Tibial nerve (tissue), 4 donors: Measurements from ENCODE around the gene COL4A1. TPM values are rescaled to one million over a fixed set of nuclear protein-coding genes. Genes with fewer than 3 reads are reported as not detected.

ENCODE experiments used
- DNase-seq, 2 donors: peaks; one replicate each; pipeline ENCODE4 v3.0.0-alpha.2; 2019; ENCODE audit warnings: low spot score in 2 of 2
- H3K27ac ChIP-seq, 4 donors: fragments of 200-600 bp; sonication (generic) in 3 of 4; one replicate each; pipeline ENCODE4 v1.5.1; 2017 to 2019; ENCODE audit warnings: mild to moderate bottlenecking in 1 of 4
- H3K27me3 ChIP-seq, 2 donors: fragments of 200-600 bp; sonication (generic) in 1 of 2; one replicate each; pipeline versions ENCODE4 v1.5.1 to v1.6.0; 2017 to 2019
- H3K36me3 ChIP-seq, 3 donors: fragments of 200-600 bp; sonication (generic); one replicate each; pipeline ENCODE4 v1.5.1; 2018 to 2019
- H3K4me1 ChIP-seq, 4 donors: fragments of 200-600 bp; sonication (generic) in 3 of 4; one replicate each; pipeline ENCODE4 v1.5.1; 2017 to 2019
- H3K4me3 ChIP-seq, 4 donors: fragments of 200-600 bp; sonication (generic) in 3 of 4; one replicate each; pipeline ENCODE4 v1.5.1; 2017 to 2019; ENCODE audit warnings: mild to moderate bottlenecking in 1 of 4, moderate library complexity in 1 of 4
- H3K9me3 ChIP-seq, 4 donors: fragments of 200-600 bp; sonication (generic) in 3 of 4; one replicate each; pipeline ENCODE4 v1.5.1; 2017 to 2019
- CTCF ChIP-seq, 5 experiments: fragments of 200-600 bp in 3 of 5; fragments of 450-650 bp in 2 of 5; sonication (generic) in 3 of 5; IDR thresholded peaks; one replicate each; pipeline ENCODE4 v1.5.1; 2016 to 2019; ENCODE audit warnings: antibody characterized with exemption in 5 of 5, mild to moderate bottlenecking in 3 of 5, moderate library complexity in 2 of 5
- EP300 ChIP-seq, 2 donors: sonication (generic); formaldehyde crosslinking; IDR thresholded peaks; one replicate each; pipeline ENCODE4 v1.6.1; 2017; ENCODE audit warnings: antibody characterized with exemption in 2 of 2, mild to moderate bottlenecking in 1 of 2
- POLR2A ChIP-seq, 2 donors: fragments of 450-650 bp; IDR thresholded peaks; one replicate each; pipeline ENCODE4 v1.6.1; 2017; ENCODE audit warnings: antibody characterized with exemption in 2 of 2, mild to moderate bottlenecking in 2 of 2, moderate library complexity in 2 of 2
- WGBS, 2 donors: methylation state at CpG; one replicate each; pipeline ENCODE4 v1.1.5; 2018; 5-methylcytosine and 5-hydroxymethylcytosine counted together
- total RNA-seq, 4 donors: library from RNA; depleted of rRNA; stranded (reverse); fragments of >200 nt; gene quantifications; one replicate each; pipeline ENCODE4 v1.1.0, GENCODE V29; 2016

COL4A1 gene
- total RNA-seq, 4 donors from 2014 or later: 385 to 583 (median 526) TPM

- Histone ChIP-seq H3K9me3 (no peaks in the 10 kb centered on the region), H3K36me3 (peaks cover 0 to 95% (median 3%) of the 10 kb centered on the region in 3 donors), H3K4me3 (no peak overlapping the region), H3K4me1 (peaks cover 0 to 10% (median 2%) of the 10 kb centered on the region in 4 donors), H3K27me3 (no peaks in the 10 kb centered on the region), H3K27ac (no peak overlapping the region)
- 72 to 85% methylated on average over 7 of the region's 7 CpGs for WGBS, 2 donors
- no peak for TF ChIP-seq POLR2A (IDR thresholded peaks at IDR 0.05)
- no peak for TF ChIP-seq CTCF (IDR thresholded peaks at IDR 0.05)
- no peak for TF ChIP-seq EP300 (IDR thresholded peaks at IDR 0.05)
- DNase-seq: no peak
Observed at GRCh38 chr13:110154410-110154933, 152.5 kb downstream of the COL4A1 start.

GRCh38 chr13:110152351-110152750 is 154.6 kb downstream of the COL4A1 start:
- TF ChIP-seq CTCF (IDR thresholded peaks at IDR 0.05) (no peak), EP300 (IDR thresholded peaks at IDR 0.05) (no peak), POLR2A (IDR thresholded peaks at IDR 0.05) (no peak)
- DNase-seq: no peak
- H3K4me1 ChIP-seq: peaks cover 0 to 4% (median 0%) of the 10 kb centered on the region in 4 donors
- 90 to 95% methylated on average over 17 of the region's 17 CpGs for WGBS, 2 donors
- no peak overlapping the region for H3K27ac ChIP-seq
- no peaks in the 10 kb centered on the region for H3K9me3 ChIP-seq
- peaks cover 0 to 94% (median 0%) of the 10 kb centered on the region in 3 donors for H3K36me3 ChIP-seq
- no peak overlapping the region for H3K4me3 ChIP-seq
- H3K27me3 ChIP-seq: no peaks in the 10 kb centered on the region

GRCh38 chr13:110151462-110151861 is 155.5 kb downstream of the COL4A1 start:
- TF ChIP-seq EP300 (IDR thresholded peaks at IDR 0.05) (no peak), POLR2A (IDR thresholded peaks at IDR 0.05) (no peak), CTCF (IDR thresholded peaks at IDR 0.05) (no peak)
- WGBS, 2 donors: 77 to 79% methylated on average over 12 of the region's 12 CpGs
- Histone ChIP-seq H3K9me3 (no peaks in the 10 kb centered on the region), H3K27ac (no peak overlapping the region), H3K36me3 (peaks cover 0 to 98% (median 0%) of the 10 kb centered on the region in 3 donors), H3K27me3 (no peaks in the 10 kb centered on the region), H3K4me3 (no peak overlapping the region), H3K4me1 (no peaks in the 10 kb centered on the region)
- DNase-seq: no peak

- WGBS, 2 donors: 80 to 86% methylated on average over 15 of the region's 15 CpGs
- peaks cover 0 to 98% (median 0%) of the 10 kb centered on the region in 3 donors for H3K36me3 ChIP-seq
- H3K27ac ChIP-seq: no peak overlapping the region
- TF ChIP-seq CTCF (IDR thresholded peaks at IDR 0.05): no peak
- H3K4me3 ChIP-seq: no peak overlapping the region
- no peaks in the 10 kb centered on the region for H3K27me3 ChIP-seq
- no peak for DNase-seq
- no peaks in the 10 kb centered on the region for H3K9me3 ChIP-seq
- H3K4me1 ChIP-seq: no peaks in the 10 kb centered on the region
Observed at GRCh38 chr13:110150384-110151101, 156.4 kb downstream of the COL4A1 start.

GRCh38 chr13:110149036-110149435 is 157.9 kb downstream of the COL4A1 start:
- TF ChIP-seq EP300 (IDR thresholded peaks at IDR 0.05) (no peak), CTCF (IDR thresholded peaks at IDR 0.05) (no peak), POLR2A (IDR thresholded peaks at IDR 0.05) (no peak)
- 89 to 91% methylated on average over 7 of the region's 7 CpGs for WGBS, 2 donors
- H3K27me3 ChIP-seq: no peaks in the 10 kb centered on the region
- DNase-seq: no peak
- H3K9me3 ChIP-seq: no peaks in the 10 kb centered on the region
- peaks cover 0 to 89% (median 0%) of the 10 kb centered on the region in 3 donors for H3K36me3 ChIP-seq
- no peaks in the 10 kb centered on the region for H3K4me1 ChIP-seq
- H3K27ac ChIP-seq: no peak overlapping the region
- no peak overlapping the region for H3K4me3 ChIP-seq
